HEK293 (cell line): ENCODE data around the gene RPL3.

Source experiments
- CTCF ChIP-seq: fragments of 450-650 bp; formaldehyde crosslinking; IDR thresholded peaks from 2 replicates; pipeline ENCODE4 v1.5.1; 2016; ENCODE audit warnings: missing biosample characterization, missing genetic modification characterization
- GLIS1 ChIP-seq: fragments of 450-650 bp; formaldehyde crosslinking; IDR thresholded peaks from 2 replicates; pipeline ENCODE4 v1.5.1; 2016; ENCODE audit warnings: missing biosample characterization, missing genetic modification characterization
- HOXA7 ChIP-seq: sonication (generic); formaldehyde crosslinking; IDR thresholded peaks from 2 replicates; pipeline ENCODE4 v1.8.1; 2022; ENCODE audit warnings: missing genetic modification reagents, borderline replicate concordance
- KLF1 ChIP-seq: fragments of 450-650 bp; formaldehyde crosslinking; IDR thresholded peaks from 2 replicates; pipeline ENCODE4 v1.5.1; 2016; ENCODE audit warnings: missing biosample characterization, missing genetic modification characterization
- KLF17 ChIP-seq: fragments of 450-650 bp; formaldehyde crosslinking; IDR thresholded peaks from 2 replicates; pipeline ENCODE4 v1.5.1; 2016; ENCODE audit warnings: missing biosample characterization, missing genetic modification characterization
- PBX3 ChIP-seq: sonication (generic); formaldehyde crosslinking; IDR thresholded peaks from 2 replicates; pipeline ENCODE4 v1.8.1; 2022; ENCODE audit warnings: mild to moderate bottlenecking, moderate library complexity, missing genetic modification reagents
- PRDM6 ChIP-seq: fragments of 450-650 bp; formaldehyde crosslinking; IDR thresholded peaks from 2 replicates; pipeline ENCODE4 v1.5.1; 2017; ENCODE audit warnings: missing biosample characterization, missing genetic modification characterization
- SP2 ChIP-seq: fragments of 450-650 bp; formaldehyde crosslinking; IDR thresholded peaks from 2 replicates; pipeline ENCODE4 v1.5.1; 2016; ENCODE audit warnings: missing biosample characterization, missing genetic modification characterization
- ZBTB11 ChIP-seq: fragments of 450-650 bp; formaldehyde crosslinking; conservative IDR thresholded peaks from 2 replicates; pipeline ENCODE4 v1.5.1; 2016; ENCODE audit warnings: low read depth, missing biosample characterization, missing genetic modification characterization
- ZNF184 ChIP-seq: fragments of 450-650 bp; IDR thresholded peaks from 2 replicates; pipeline ENCODE4 v1.5.1; 2018; ENCODE audit warnings: missing biosample characterization, mild to moderate bottlenecking, missing genetic modification characterization
- ZNF202 ChIP-seq: fragments of 450-650 bp; formaldehyde crosslinking; IDR thresholded peaks from 2 replicates; pipeline ENCODE4 v1.5.1; 2016; ENCODE audit warnings: missing biosample characterization, missing genetic modification characterization, borderline replicate concordance
- ZNF274 ChIP-seq, 2 experiments: fragments of 200-500 bp in 1 of 2; fragments of 450-650 bp in 1 of 2; sonication (Bioruptor generic) in 1 of 2; formaldehyde crosslinking in 1 of 2; IDR thresholded peaks; 2 replicates each; pipeline versions ENCODE4 v1.5.1 to v1.6.1; 2014 to 2016; ENCODE audit warnings: borderline replicate concordance in 1 of 2, inconsistent platforms in 1 of 2, low read length in 1 of 2, missing biosample characterization in 1 of 2, missing genetic modification characterization in 1 of 2
- ZNF280D ChIP-seq: fragments of 450-650 bp; formaldehyde crosslinking; IDR thresholded peaks from 2 replicates; pipeline ENCODE4 v1.5.1; 2016; ENCODE audit warnings: missing biosample characterization, missing genetic modification characterization

GRCh38 chr22:39369186-39369585, 49.8 kb upstream of the RPL3 start:
- no peak for TF ChIP-seq CTCF (tag by site-specific recombination)
- TF ChIP-seq ZNF280D (tag by site-specific recombination), result no peak
- TF ChIP-seq ZNF202, result no peak
- TF ChIP-seq SP2 (tag by site-specific recombination), result no peak
- no peak for TF ChIP-seq ZBTB11 (tag by site-specific recombination)
- no peak for TF ChIP-seq HOXA7 (CRISPR knock-in tag)
- no peak for TF ChIP-seq ZNF184
- TF ChIP-seq KLF1, result no peak
- TF ChIP-seq PRDM6, result no peak
- no peak for TF ChIP-seq GLIS1
- no peak for TF ChIP-seq KLF17 (tag by site-specific recombination)
- TF ChIP-seq PBX3 (CRISPR knock-in tag), result no peak
- TF ChIP-seq ZNF274 (IDR thresholded peaks at IDR 0.05; ENCODE audit: low read length), result no peak
- no peak for TF ChIP-seq ZNF274 (tag by site-specific recombination; IDR thresholded peaks at IDR 0.05; ENCODE audit: borderline replicate concordance)
